UCSD-AML1 (cell line): ENCODE measurements around the gene ATG3.
"Not testable (repeated sequence)": the region's sequence is repeated elsewhere in the genome, so short reads cannot be mapped to it uniquely, and the experiment has no call there.

Experiments used
- DNase-seq: peaks from one replicate; lab custom pipeline; 2025; ENCODE audit not compliant: unreplicated experiment; lab: John Stamatoyannopoulos, UW

The ATG3 gene

GRCh38 chr3:112561484-112561733 lies 353 bp downstream of the ATG3 start:
- DNase-seq: peak; percentile 89

GRCh38 chr3:112560721-112561483 lies 860 bp downstream of the ATG3 start:
- DNase-seq: peak; percentile 78

- no peak for DNase-seq
Observed at GRCh38 chr3:112560307-112560706, 1.5 kb downstream of the ATG3 start.

- DNase-seq: no peak
Observed at GRCh38 chr3:112557976-112558375, 3.8 kb downstream of the ATG3 start.

GRCh38 chr3:112555535-112556170 lies 6.1 kb downstream of the ATG3 start:
- DNase-seq: no peak

- DNase-seq: no peak
Observed at GRCh38 chr3:112550859-112551258, 10.9 kb downstream of the ATG3 start.

GRCh38 chr3:112546216-112546759 lies 15.5 kb downstream of the ATG3 start:
- DNase-seq: no peak

- DNase-seq: no peak
Observed at GRCh38 chr3:112539825-112540650, 21.7 kb downstream of the ATG3 start.

- DNase-seq: no peak
Observed at GRCh38 chr3:112531358-112531781, 30.4 kb downstream of the ATG3 start.

- DNase-seq: no peak
Observed at GRCh38 chr3:112530573-112530972, 31.2 kb downstream of the ATG3 start.

- DNase-seq: not testable (repeated sequence)
Observed at GRCh38 chr3:112524127-112524526, 37.6 kb downstream of the ATG3 start.

GRCh38 chr3:112519424-112520001 lies 42.2 kb downstream of the ATG3 start:
- DNase-seq: no peak

GRCh38 chr3:112518970-112519369 lies 42.8 kb downstream of the ATG3 start:
- not testable (repeated sequence) for DNase-seq

GRCh38 chr3:112514527-112515128 lies 47.1 kb downstream of the ATG3 start:
- no peak for DNase-seq

- no peak for DNase-seq
Observed at GRCh38 chr3:112512320-112512719, 49.4 kb downstream of the ATG3 start.

- no peak for DNase-seq
Observed at GRCh38 chr3:112508860-112509259, 52.9 kb downstream of the ATG3 start.

- DNase-seq: no peak
Observed at GRCh38 chr3:112508261-112508660, 53.5 kb downstream of the ATG3 start.

- no peak for DNase-seq
Observed at GRCh38 chr3:112505907-112506306, 55.9 kb downstream of the ATG3 start.

- no peak for DNase-seq
Observed at GRCh38 chr3:112504123-112504522, 57.6 kb downstream of the ATG3 start.

GRCh38 chr3:112503304-112503972 lies 58.3 kb downstream of the ATG3 start:
- no peak for DNase-seq
